Sigmoid colon (tissue), 7 donors: Measurements from ENCODE around the gene GLIS1. TPM values are rescaled to one million over a fixed set of nuclear protein-coding genes. Genes with fewer than 3 reads are reported as not detected.
A peak's percentile ranks its signal among the peaks of the same experiment; 100 is the strongest.

Source experiments
- DNase-seq: peaks from one replicate; pipeline ENCODE4 v3.0.0-alpha.2; 2019
- H3K27ac ChIP-seq, 4 donors: fragments of 200-600 bp; sonication (generic); one replicate each; pipeline ENCODE4 v1.5.1; 2016 to 2019; ENCODE audit warnings: mild to moderate bottlenecking in 1 of 4
- H3K27me3 ChIP-seq, 3 donors: fragments of 200-600 bp; sonication (generic); one replicate each; pipeline ENCODE4 v1.5.1; 2019; ENCODE audit warnings: mild to moderate bottlenecking in 1 of 3
- H3K36me3 ChIP-seq, 4 donors: fragments of 200-600 bp; sonication (generic); one replicate each; pipeline ENCODE4 v1.5.1; 2016 to 2019
- H3K4me1 ChIP-seq, 4 donors: fragments of 200-600 bp; sonication (generic); one replicate each; pipeline ENCODE4 v1.5.1; 2017 to 2019
- H3K4me3 ChIP-seq, 4 donors: fragments of 200-600 bp; sonication (generic); one replicate each; pipeline ENCODE4 v1.5.1; 2017 to 2019; ENCODE audit warnings: mild to moderate bottlenecking in 2 of 4, moderate library complexity in 1 of 4
- H3K9me3 ChIP-seq, 4 donors: fragments of 200-600 bp in 3 of 4; sonication (generic) in 3 of 4; one replicate each; pipeline versions ENCODE4 v1.5.1 to v1.6.1; 2013 to 2019
- EP300 ChIP-seq, 4 donors: sonication (generic); formaldehyde crosslinking; IDR thresholded peaks; one replicate each; pipeline ENCODE4 v1.6.1; 2017; ENCODE audit warnings: antibody characterized with exemption in 4 of 4
- POLR2A ChIP-seq, 2 donors: fragments of 450-650 bp; IDR thresholded peaks; one replicate each; pipeline ENCODE4 v1.6.1; 2016; ENCODE audit warnings: antibody characterized with exemption in 2 of 2, mild to moderate bottlenecking in 2 of 2, moderate library complexity in 2 of 2
- POLR2AphosphoS5 ChIP-seq, 4 donors: sonication (generic); formaldehyde crosslinking; IDR thresholded peaks; one replicate each; pipeline ENCODE4 v1.6.1; 2017; ENCODE audit warnings: antibody characterized with exemption in 4 of 4
- whole genome bisulfite sequencing, 2 donors: extraction: QIAGEN DNeasy Blood & Tissue Kit; methylation state at CpG; one replicate each; pipeline ENCODE4 v1.1.7; 2013; 5-methylcytosine and 5-hydroxymethylcytosine counted together
- intact Hi-C: fragments of 100-400 bp; cut with DNase I; formaldehyde crosslinking; loops from one replicate; pipeline ENCODE4 v1.15.1; 2023
- polyA plus RNA-seq, 3 donors: library from polyadenylated mRNA; stranded (reverse); fragments of 200-250 nt; gene quantifications; one replicate each; pipeline ENCODE4 v1.2.3, GENCODE V29; 2013
- total RNA-seq, 4 donors: library from RNA; depleted of rRNA; stranded (reverse); fragments of >200 nt; gene quantifications; one replicate each; pipeline ENCODE4 v1.1.0, GENCODE V29; 2016
- TF ChIP-seq, protein P1 (sequence below), 4 experiments: fragments of 450-650 bp in 3 of 4; fragments of 200-600 bp in 1 of 4; IDR thresholded peaks; one replicate each; pipeline ENCODE4 v1.5.1; 2016 to 2019; ENCODE audit warnings: antibody characterized with exemption in 4 of 4, mild to moderate bottlenecking in 3 of 4, moderate library complexity in 2 of 4
- donor health status: healthy with polysubstance abuse.
- donor health status: Bipolar disorder and iron deficiency.
- donor health status: healthy.

Gene GLIS1
- total and polyA plus RNA-seq, 7 donors, result 0.16 to 0.83 (median 0.32) TPM; not detected in 4

DNA sequence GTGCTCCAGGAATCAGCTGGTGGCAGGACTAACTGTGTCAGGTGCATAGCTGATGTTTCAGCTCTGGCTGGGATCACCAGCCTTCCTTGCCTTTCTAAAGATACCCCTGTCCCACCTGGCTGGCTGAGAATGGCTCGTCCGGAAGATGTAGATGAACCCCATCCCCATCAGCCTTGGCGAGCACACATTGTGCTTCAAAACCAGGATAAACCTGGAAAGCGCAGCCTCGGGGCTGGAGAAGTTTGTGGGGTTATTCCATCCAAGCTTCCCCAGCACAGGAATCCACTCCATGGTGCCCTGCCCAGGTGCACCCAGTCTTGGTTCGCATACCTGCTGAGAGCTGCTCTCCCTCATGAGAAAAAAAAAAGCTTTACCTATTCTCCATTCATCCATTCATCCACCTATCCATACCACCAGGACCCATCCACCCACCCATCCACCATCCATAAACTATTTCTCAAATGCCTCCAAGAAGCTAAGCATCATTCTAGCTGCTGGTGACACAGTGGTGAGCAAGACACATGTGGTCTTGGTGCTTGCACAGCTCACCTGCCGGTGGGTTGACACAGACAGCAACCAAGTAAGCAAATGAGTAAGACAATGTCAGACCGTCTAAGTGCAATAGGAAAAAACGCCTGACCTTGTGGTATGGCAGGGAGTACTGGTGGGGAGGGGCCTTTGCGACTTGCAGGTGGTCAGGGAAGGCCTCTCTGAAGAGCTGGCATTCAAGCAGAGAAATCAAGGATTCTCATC, 185.8 kb downstream of the GLIS1 start:
- Histone ChIP-seq H3K4me1 (no peaks in the 10 kb centered on the region), H3K27me3 (no peaks in the 10 kb centered on the region), H3K4me3 (no peak overlapping the region), H3K9me3 (no peaks in the 10 kb centered on the region), H3K36me3 (no peaks in the 10 kb centered on the region), H3K27ac (no peak overlapping the region)
- intact Hi-C loops, result no loop called here
- TF ChIP-seq EP300 (IDR thresholded peaks at IDR 0.05) (no peak), POLR2AphosphoS5 (IDR thresholded peaks at IDR 0.05) (no peak), POLR2A (IDR thresholded peaks at IDR 0.05) (no peak)
- TF ChIP-seq, protein P1, sequence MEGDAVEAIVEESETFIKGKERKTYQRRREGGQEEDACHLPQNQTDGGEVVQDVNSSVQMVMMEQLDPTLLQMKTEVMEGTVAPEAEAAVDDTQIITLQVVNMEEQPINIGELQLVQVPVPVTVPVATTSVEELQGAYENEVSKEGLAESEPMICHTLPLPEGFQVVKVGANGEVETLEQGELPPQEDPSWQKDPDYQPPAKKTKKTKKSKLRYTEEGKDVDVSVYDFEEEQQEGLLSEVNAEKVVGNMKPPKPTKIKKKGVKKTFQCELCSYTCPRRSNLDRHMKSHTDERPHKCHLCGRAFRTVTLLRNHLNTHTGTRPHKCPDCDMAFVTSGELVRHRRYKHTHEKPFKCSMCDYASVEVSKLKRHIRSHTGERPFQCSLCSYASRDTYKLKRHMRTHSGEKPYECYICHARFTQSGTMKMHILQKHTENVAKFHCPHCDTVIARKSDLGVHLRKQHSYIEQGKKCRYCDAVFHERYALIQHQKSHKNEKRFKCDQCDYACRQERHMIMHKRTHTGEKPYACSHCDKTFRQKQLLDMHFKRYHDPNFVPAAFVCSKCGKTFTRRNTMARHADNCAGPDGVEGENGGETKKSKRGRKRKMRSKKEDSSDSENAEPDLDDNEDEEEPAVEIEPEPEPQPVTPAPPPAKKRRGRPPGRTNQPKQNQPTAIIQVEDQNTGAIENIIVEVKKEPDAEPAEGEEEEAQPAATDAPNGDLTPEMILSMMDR (IDR thresholded peaks at IDR 0.05), result no peak
- 80 to 85% methylated on average over 10 of the region's 10 CpGs for WGBS, 2 donors
- peak; percentile 32 for DNase-seq

DNA sequence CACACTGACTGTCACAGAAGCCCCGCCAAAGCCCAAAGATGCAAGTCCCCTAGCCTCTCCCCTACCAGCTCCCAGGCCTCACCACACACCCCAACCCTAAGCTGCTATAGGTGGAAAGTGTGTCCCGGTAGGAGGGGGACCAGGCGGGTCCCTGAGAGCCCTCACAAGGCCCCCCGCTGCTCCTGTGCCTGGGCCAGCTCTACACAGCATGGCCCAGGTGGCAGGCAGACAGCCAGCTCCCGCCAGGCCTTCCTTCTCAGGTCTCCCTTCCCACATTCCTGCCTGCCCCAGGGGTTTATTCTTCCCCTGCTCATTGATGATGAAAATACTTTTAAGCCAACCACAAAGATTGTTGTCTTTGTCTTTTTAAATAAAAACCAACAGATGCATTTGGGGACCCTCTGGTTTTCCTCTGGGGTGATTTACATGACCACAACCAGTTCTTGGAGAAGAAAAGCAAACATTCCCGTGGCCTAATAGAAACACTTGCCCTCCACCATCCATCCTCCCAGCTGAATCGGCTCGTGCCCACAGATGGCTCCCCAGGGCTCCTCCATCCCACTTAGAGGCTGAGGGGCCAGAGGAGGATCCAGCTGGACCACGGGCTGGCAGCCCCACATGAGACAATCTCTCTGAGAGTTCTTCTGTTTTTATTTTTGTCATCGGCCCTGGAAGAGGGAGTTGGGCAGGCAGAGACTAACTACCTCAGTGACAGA, 186.7 kb downstream of the GLIS1 start:
- Histone ChIP-seq H3K36me3 (no peaks in the 10 kb centered on the region), H3K27me3 (no peaks in the 10 kb centered on the region), H3K9me3 (no peaks in the 10 kb centered on the region), H3K4me1 (no peaks in the 10 kb centered on the region), H3K27ac (no peak overlapping the region), H3K4me3 (no peak overlapping the region)
- TF ChIP-seq, protein P1 (IDR thresholded peaks at IDR 0.05), result no peak
- WGBS, 2 donors, result 70 to 73% methylated on average over 10 of the region's 10 CpGs
- intact Hi-C loops, result no loop called here
- DNase-seq, result peak; percentile 47

DNA sequence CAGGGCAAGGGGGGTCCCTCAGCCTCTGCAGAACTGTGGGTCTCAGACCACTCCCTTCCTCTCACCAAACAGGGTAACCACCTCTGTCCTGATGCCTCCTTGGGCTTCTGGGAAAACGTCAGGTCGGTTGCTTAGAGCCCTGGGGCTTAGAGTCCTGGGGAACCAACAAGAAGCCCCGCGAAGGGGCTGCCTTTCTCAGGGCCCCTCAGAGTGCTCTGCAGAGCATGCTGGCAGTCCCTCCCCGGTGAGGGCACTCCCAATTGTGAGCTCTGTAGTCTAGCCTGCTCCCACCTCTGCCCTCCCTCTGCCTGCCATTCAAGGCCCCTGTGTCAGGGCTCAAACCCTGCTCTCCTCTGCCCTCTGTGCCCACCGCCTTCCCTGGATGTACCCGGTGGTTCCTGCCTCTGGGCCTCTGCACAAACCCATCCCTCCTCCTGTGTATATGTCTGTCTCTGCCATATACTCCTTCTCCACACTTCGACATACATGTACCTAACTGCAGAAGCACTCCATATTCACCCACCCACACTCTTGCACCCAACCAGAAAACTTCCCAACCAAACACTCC, 187.5 kb downstream of the GLIS1 start:
- Histone ChIP-seq H3K4me3 (no peak overlapping the region), H3K4me1 (no peaks in the 10 kb centered on the region), H3K36me3 (no peaks in the 10 kb centered on the region), H3K9me3 (no peaks in the 10 kb centered on the region), H3K27ac (no peak overlapping the region), H3K27me3 (no peaks in the 10 kb centered on the region)
- no peak for DNase-seq
- intact Hi-C loops, result no loop called here
- TF ChIP-seq, protein P1 (IDR thresholded peaks at IDR 0.05), result no peak
- 83 to 87% methylated on average over 8 of the region's 8 CpGs for WGBS, 2 donors

DNA sequence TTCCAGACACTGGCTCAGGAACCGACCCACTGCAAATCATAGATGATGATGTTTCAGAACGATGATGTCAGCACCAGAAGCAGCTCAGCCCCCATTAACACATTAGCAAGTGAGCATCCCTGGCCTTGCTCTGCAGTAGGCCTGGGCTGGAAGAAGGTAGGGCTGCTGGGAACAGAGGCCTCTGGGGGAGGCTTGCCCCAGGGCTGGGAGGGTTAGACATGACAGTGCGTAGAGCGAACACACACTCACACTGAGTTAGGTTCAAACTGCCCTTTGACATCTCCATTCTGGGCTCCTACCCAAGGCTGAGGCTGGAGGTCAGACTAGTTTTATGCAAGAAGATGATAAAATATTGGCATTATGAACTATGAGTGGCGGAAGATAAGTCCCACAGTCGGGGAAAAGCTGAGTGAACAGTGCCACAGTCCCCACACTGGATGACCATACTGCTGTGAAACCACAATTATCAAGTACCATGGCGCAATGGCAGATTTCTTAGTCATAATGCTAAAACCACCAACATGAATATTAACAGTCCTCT, 188.7 kb downstream of the GLIS1 start:
- H3K4me3 ChIP-seq, result no peak overlapping the region
- no peaks in the 10 kb centered on the region for H3K27me3 ChIP-seq
- 82% methylated on average over 7 of the region's 7 CpGs for WGBS, 2 donors
- intact Hi-C loops, result no loop called here
- H3K36me3 ChIP-seq, result no peaks in the 10 kb centered on the region
- H3K9me3 ChIP-seq, result no peaks in the 10 kb centered on the region
- no peaks in the 10 kb centered on the region for H3K4me1 ChIP-seq
- H3K27ac ChIP-seq, result no peak overlapping the region
- peak; percentile 48 for DNase-seq
- TF ChIP-seq EP300 (IDR thresholded peaks at IDR 0.05) (no peak), POLR2A (IDR thresholded peaks at IDR 0.05) (no peak), POLR2AphosphoS5 (IDR thresholded peaks at IDR 0.05) (no peak)
- TF ChIP-seq, protein P1 (IDR thresholded peaks at IDR 0.05), result no peak
